ENCODE data around the gene RERE.
A peak's percentile ranks its signal among the peaks of the same experiment; 100 is the strongest.

- TF ChIP-seq, protein P1, sequence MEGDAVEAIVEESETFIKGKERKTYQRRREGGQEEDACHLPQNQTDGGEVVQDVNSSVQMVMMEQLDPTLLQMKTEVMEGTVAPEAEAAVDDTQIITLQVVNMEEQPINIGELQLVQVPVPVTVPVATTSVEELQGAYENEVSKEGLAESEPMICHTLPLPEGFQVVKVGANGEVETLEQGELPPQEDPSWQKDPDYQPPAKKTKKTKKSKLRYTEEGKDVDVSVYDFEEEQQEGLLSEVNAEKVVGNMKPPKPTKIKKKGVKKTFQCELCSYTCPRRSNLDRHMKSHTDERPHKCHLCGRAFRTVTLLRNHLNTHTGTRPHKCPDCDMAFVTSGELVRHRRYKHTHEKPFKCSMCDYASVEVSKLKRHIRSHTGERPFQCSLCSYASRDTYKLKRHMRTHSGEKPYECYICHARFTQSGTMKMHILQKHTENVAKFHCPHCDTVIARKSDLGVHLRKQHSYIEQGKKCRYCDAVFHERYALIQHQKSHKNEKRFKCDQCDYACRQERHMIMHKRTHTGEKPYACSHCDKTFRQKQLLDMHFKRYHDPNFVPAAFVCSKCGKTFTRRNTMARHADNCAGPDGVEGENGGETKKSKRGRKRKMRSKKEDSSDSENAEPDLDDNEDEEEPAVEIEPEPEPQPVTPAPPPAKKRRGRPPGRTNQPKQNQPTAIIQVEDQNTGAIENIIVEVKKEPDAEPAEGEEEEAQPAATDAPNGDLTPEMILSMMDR (conservative IDR thresholded peaks at IDR 0.05; ENCODE audit: low read depth in 2 of 2), result peak; percentile 69 to 95
- TF ChIP-seq NANOG (IDR thresholded peaks at IDR 0.05; ENCODE audit: borderline replicate concordance), result no peak
Measured at GRCh38 chr1:8848663-8849386, 31.4 kb upstream of the RERE start.
